DOHH2 (cell line): ENCODE measurements around the gene CYP4F3.

Experiments used
- H3F3A ChIP-seq: fragments of 200-600 bp; sonication (generic), shearing (Covaris generic); 2 replicates; pipeline ENCODE4 v1.6.0; 2016; ENCODE audit warnings: antibody characterized with exemption, mild to moderate bottlenecking; ENCODE audit not compliant: control insufficient read depth, insufficient read depth
- H3K27ac ChIP-seq: fragments of 200-600 bp; sonication (generic); 2 replicates; pipeline ENCODE4 v1.5.1; 2014; ENCODE audit warnings: low read depth, mild to moderate bottlenecking, low read length, moderate library complexity
- H3K27me3 ChIP-seq: fragments of 200-600 bp; sonication (generic); 2 replicates; pipeline ENCODE4 v1.6.1; 2014; ENCODE audit warnings: mild to moderate bottlenecking, low read length, mixed read lengths; ENCODE audit not compliant: control insufficient read depth
- H3K36me3 ChIP-seq: fragments of 200-600 bp; sonication (generic); 2 replicates; pipeline ENCODE4 v1.6.1; 2014; ENCODE audit warnings: mild to moderate bottlenecking, low read length, moderate library complexity, mixed read lengths; ENCODE audit not compliant: control insufficient read depth
- H3K4me1 ChIP-seq: fragments of 200-600 bp; sonication (generic); 2 replicates; pipeline ENCODE4 v1.6.1; 2014; ENCODE audit warnings: mild to moderate bottlenecking, low read length, mixed read lengths; ENCODE audit not compliant: control insufficient read depth
- H3K4me2 ChIP-seq: fragments of 200-600 bp; sonication (generic); 2 replicates; pipeline ENCODE4 v1.6.0; 2014; ENCODE audit warnings: mild to moderate bottlenecking, low read length, moderate library complexity
- H3K4me3 ChIP-seq: fragments of 200-600 bp; sonication (generic); 2 replicates; pipeline ENCODE4 v1.5.1; 2014; ENCODE audit warnings: mild to moderate bottlenecking, low read length, mixed read lengths
- H3K79me2 ChIP-seq: fragments of 200-600 bp; sonication (generic); 2 replicates; pipeline ENCODE4 v1.6.1; 2014; ENCODE audit warnings: mild to moderate bottlenecking, low read length, mixed read lengths; ENCODE audit not compliant: control insufficient read depth
- H3K9me2 ChIP-seq: fragments of 200-600 bp; sonication (generic); replicated peaks from 2 replicates; pipeline ENCODE4 v1.6.1; 2014; ENCODE audit warnings: mild to moderate bottlenecking, low read length, mixed read lengths; ENCODE audit not compliant: control insufficient read depth
- H3K9me3 ChIP-seq: fragments of 200-600 bp; sonication (generic); 2 replicates; pipeline ENCODE4 v1.6.1; 2014; ENCODE audit warnings: antibody characterized with exemption, low read length, mixed read lengths; ENCODE audit not compliant: control insufficient read depth, insufficient read depth
- H4K20me1 ChIP-seq: fragments of 200-600 bp; sonication (generic); 2 replicates; pipeline ENCODE4 v1.6.0; 2014; ENCODE audit warnings: low read depth, mild to moderate bottlenecking, antibody characterized with exemption, low read length, moderate library complexity; ENCODE audit not compliant: control insufficient read depth, insufficient read depth
- EZH2phosphoT487 ChIP-seq: fragments of 200-600 bp; sonication (generic); IDR thresholded peaks from 2 replicates; pipeline ENCODE4 v1.6.1; 2017; ENCODE audit warnings: borderline replicate concordance, mild to moderate bottlenecking, antibody characterized with exemption, low read length, moderate library complexity, mixed read lengths
- TF ChIP-seq, protein P1 (sequence below): fragments of 200-600 bp; sonication (generic); IDR thresholded peaks from one replicate; pipeline ENCODE4 v1.5.1; 2014; ENCODE audit warnings: antibody characterized with exemption, mild to moderate bottlenecking, low read depth, low read length; ENCODE audit not compliant: poor library complexity, severe bottlenecking

The CYP4F3 gene

DNA sequence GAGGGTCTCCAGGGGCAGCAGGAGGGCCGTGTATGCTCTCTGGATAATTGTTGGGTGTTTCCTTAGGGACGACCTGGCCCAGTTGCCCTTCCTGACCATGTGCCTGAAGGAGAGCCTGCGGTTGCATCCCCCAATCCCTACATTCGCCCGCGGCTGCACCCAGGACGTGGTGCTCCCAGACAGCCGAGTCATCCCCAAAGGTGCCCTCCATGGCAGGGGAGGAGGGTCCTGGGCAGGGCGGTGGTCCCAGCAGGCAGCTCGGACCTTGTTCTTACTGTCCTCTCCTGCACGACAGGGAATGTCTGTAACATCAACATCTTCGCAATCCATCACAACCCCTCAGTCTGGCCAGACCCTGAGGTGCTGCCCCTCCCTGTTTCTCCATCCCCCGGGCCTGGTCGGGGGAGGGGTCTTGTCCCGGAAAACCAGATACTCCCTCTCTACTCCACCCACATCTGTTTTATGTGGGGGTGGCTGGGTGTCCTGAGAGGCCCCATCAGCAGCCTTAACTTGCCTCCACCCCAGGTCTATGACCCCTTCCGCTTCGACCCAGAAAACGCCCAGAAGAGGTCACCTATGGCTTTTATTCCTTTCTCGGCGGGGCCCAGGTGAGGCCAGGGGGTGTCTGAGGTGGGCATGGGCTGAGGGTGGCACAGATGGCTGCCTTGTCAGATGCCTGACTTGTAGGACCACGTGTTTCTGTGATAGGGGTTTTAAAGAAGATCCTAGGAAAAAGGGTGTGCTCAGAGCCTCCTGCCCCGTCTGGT is 12.3 kb upstream of the CYP4F3 start:
- Histone ChIP-seq H3K9me3 (no peaks in the 10 kb centered on the region), H3K4me3 (no peak overlapping the region), H3K9me2 (no peaks in the 10 kb centered on the region), H3K27ac (no peak overlapping the region), H3K4me2 (no peak overlapping the region), H3K79me2 (no peaks in the 10 kb centered on the region), H3K36me3 (no peaks in the 10 kb centered on the region), H3K27me3 (no peaks in the 10 kb centered on the region), H4K20me1 (peaks cover 3% of the 10 kb centered on the region; the same call in 1 of the 2 replicates), H3K4me1 (no peaks in the 10 kb centered on the region), H3F3A (no peaks in the 10 kb centered on the region)
- TF ChIP-seq, protein P1, sequence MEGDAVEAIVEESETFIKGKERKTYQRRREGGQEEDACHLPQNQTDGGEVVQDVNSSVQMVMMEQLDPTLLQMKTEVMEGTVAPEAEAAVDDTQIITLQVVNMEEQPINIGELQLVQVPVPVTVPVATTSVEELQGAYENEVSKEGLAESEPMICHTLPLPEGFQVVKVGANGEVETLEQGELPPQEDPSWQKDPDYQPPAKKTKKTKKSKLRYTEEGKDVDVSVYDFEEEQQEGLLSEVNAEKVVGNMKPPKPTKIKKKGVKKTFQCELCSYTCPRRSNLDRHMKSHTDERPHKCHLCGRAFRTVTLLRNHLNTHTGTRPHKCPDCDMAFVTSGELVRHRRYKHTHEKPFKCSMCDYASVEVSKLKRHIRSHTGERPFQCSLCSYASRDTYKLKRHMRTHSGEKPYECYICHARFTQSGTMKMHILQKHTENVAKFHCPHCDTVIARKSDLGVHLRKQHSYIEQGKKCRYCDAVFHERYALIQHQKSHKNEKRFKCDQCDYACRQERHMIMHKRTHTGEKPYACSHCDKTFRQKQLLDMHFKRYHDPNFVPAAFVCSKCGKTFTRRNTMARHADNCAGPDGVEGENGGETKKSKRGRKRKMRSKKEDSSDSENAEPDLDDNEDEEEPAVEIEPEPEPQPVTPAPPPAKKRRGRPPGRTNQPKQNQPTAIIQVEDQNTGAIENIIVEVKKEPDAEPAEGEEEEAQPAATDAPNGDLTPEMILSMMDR: no peak
- no peak for TF ChIP-seq EZH2phosphoT487

DNA sequence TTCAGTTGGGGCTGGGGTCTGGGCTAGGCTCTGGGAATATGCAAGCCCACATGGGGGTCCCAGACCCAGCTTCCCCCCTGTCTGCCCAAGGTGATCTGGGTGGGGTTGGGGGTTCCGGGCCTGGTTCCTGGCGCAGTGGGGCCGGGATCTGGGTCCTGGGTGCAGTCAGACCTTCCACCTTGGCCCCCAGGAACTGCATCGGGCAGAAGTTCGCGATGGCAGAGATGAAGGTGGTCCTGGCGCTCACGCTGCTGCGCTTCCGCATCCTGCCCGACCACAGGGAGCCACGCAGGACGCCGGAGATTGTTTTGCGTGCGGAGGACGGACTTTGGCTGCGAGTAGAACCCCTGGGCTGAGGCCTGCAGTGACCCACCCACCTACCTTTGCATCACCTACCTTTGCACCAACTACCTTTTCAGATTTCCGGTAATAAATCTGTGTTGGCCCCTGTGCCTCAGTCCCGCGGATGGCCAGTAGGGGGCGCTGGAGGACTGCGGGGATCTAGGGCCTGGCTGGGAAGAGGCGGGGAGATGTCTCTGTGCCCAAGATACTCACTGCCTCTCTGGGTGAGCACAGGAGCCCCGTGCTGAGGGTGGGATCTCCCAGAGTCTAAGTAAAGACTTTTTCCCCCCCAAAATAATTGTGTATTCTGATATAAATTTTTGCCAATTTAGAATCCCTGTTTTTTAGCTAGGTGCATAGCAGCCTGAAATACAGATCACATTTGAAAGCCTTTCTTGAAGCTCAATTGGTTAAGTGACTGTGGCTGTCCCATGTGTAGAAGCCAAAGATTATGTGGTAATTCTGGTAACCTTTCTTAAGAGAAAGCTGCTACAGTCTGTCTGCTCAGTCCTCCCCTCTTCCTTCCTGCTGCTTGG is 11.5 kb upstream of the CYP4F3 start:
- Histone ChIP-seq H3K79me2 (no peaks in the 10 kb centered on the region), H3K27ac (no peak overlapping the region), H3K4me1 (no peaks in the 10 kb centered on the region), H3K27me3 (no peaks in the 10 kb centered on the region), H3K4me3 (no peak overlapping the region), H3K9me2 (no peaks in the 10 kb centered on the region), H3K4me2 (no peak overlapping the region), H3F3A (no peaks in the 10 kb centered on the region), H3K9me3 (no peaks in the 10 kb centered on the region), H4K20me1 (peaks cover 3% of the 10 kb centered on the region; the same call in 1 of the 2 replicates), H3K36me3 (no peaks in the 10 kb centered on the region)
- TF ChIP-seq EZH2phosphoT487: no peak
- TF ChIP-seq, protein P1: peak; percentile 98

DNA sequence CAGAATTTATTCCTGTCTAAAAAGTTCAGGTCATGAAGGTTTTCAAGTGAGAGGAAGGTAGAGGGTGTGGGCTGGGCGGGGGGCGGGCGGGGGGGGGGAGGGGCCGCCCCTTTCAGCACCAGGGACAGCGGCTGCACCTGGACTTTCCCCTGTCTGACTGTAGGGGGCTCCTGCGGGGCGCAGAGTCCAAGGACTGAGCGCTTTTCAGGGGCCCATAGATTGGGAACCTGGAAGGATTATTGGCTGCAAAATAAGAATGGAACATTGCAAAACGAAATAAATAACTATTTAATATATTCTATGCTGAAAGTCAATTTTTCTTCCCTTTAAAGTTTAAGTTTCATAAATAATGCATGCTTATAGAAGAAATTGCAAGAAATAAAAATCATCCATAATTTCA is 8.9 kb upstream of the CYP4F3 start:
- Histone ChIP-seq H3K79me2 (no peaks in the 10 kb centered on the region), H3K27me3 (no peaks in the 10 kb centered on the region), H4K20me1 (peaks cover 3% of the 10 kb centered on the region; the same call in 1 of the 2 replicates), H3K4me1 (no peaks in the 10 kb centered on the region), H3K36me3 (no peaks in the 10 kb centered on the region), H3K27ac (no peak overlapping the region), H3F3A (no peaks in the 10 kb centered on the region), H3K9me2 (no peaks in the 10 kb centered on the region), H3K9me3 (no peaks in the 10 kb centered on the region), H3K4me2 (no peak overlapping the region), H3K4me3 (no peak overlapping the region)
- no peak for TF ChIP-seq EZH2phosphoT487
- TF ChIP-seq, protein P1: peak; percentile 47
